Adrenal gland (tissue), 12 donors: ENCODE data around the gene EPB41L2. TPM values are rescaled to one million over a fixed set of nuclear protein-coding genes. Genes with fewer than 3 reads are reported as not detected.

Source experiments
- DNase-seq, 7 donors: peaks; one replicate each; pipeline ENCODE4 v3.0.0-alpha.2; 2019 to 2020
- H3K27ac ChIP-seq, 5 donors: fragments of 200-600 bp; sonication (generic) in 4 of 5; 1 replicate in 3 of 5; 2 replicates in 2 of 5; pipeline versions ENCODE4 v1.5.1 to v1.8.0; 2016 to 2020; ENCODE audit warnings: mild to moderate bottlenecking in 1 of 5
- H3K27me3 ChIP-seq: fragments of 200-600 bp; 2 replicates; pipeline ENCODE4 v1.8.0; 2021
- H3K36me3 ChIP-seq, 2 donors: fragments of 200-600 bp; replicated peaks in 1 of 2; 1 replicate in 1 of 2; 2 replicates in 1 of 2; pipeline versions ENCODE4 v1.5.1 to v1.8.0; 2018 to 2022
- H3K4me1 ChIP-seq, 2 donors: fragments of 200-600 bp; replicated peaks in 1 of 2; 1 replicate in 1 of 2; 2 replicates in 1 of 2; pipeline versions ENCODE4 v1.5.1 to v1.8.0; 2018 to 2021
- H3K4me3 ChIP-seq, 4 donors: fragments of 200-600 bp; sonication (generic) in 3 of 4; one replicate each; pipeline ENCODE4 v1.5.1; 2016 to 2018
- H3K9me3 ChIP-seq, 3 donors: fragments of 200-600 bp; sonication (generic) in 1 of 3; replicated peaks in 1 of 3; 1 replicate in 2 of 3; 2 replicates in 1 of 3; pipeline versions ENCODE4 v1.5.1 to v1.8.0; 2016 to 2021
- POLR2A ChIP-seq, 2 donors: fragments of 450-650 bp; IDR thresholded peaks; one replicate each; pipeline ENCODE4 v1.6.1; 2017; ENCODE audit warnings: antibody characterized with exemption in 2 of 2, mild to moderate bottlenecking in 2 of 2, moderate library complexity in 1 of 2
- WGBS, 4 donors: extraction: QIAGEN DNeasy Blood & Tissue Kit in 2 of 4; methylation state at CpG; one replicate each; pipeline versions ENCODE4 v1.1.5 to v1.1.7; 2013 to 2017; 5-methylcytosine and 5-hydroxymethylcytosine counted together
- intact Hi-C, 2 donors: fragments of 100-400 bp; cut with DNase I; formaldehyde crosslinking; loops; one replicate each; pipeline versions ENCODE4 v1.14.1 to v1.15.0; 2022 to 2023
- polyA plus RNA-seq, 3 donors: library from polyadenylated mRNA; stranded (reverse); fragments of 200-250 nt in 2 of 3; fragments of 350-450 nt in 1 of 3; fragmentation: Illumina TruSeq in 1 of 3; extraction: RNeasy Lipid Tissue Mini Kit (QIAGEN cat#74804) in 1 of 3; gene quantifications; one replicate each; pipeline ENCODE4 v1.2.3, GENCODE V29; 2013 to 2014
- total RNA-seq, 9 donors: library from RNA; depleted of rRNA in 4 of 9; stranded (reverse); fragments of >200 nt in 4 of 9; fragments of 120-200 nt in 1 of 9; fragmentation: NEBNext Ultra II Directional in 1 of 9; extraction: Animal tissue kit (Norgen Biotek cat#: 25700) in 1 of 9; gene quantifications; one replicate each; pipeline versions ENCODE4 v1.1.0 to v1.2.4, GENCODE V29; 2013 to 2023
- TF ChIP-seq, protein P1 (sequence below), 6 experiments: fragments of 450-650 bp in 4 of 6; fragments of 200-600 bp in 2 of 6; sonication (generic) in 1 of 6; IDR thresholded peaks; 1 replicate in 5 of 6; 2 replicates in 1 of 6; pipeline versions ENCODE4 v1.5.1 to v1.8.0; 2016 to 2021; ENCODE audit warnings: antibody characterized with exemption in 6 of 6, mild to moderate bottlenecking in 2 of 6, moderate library complexity in 1 of 6
- donor health status: healthy with polysubstance abuse.
- donor health status: Bipolar disorder and iron deficiency.
- donor health status: DM: yes; HTN: yes; CAD: no.
- donor health status: DM: no; HTN: no; CAD: no.
- donor health status: DM: no; HTN: no; CAD: no.
- donor health status: DM: yes; HTN: yes; CAD: no.

The EPB41L2 gene
- total and polyA plus RNA-seq, 12 donors = 30.6 to 101 (median 82.4) TPM

DNA sequence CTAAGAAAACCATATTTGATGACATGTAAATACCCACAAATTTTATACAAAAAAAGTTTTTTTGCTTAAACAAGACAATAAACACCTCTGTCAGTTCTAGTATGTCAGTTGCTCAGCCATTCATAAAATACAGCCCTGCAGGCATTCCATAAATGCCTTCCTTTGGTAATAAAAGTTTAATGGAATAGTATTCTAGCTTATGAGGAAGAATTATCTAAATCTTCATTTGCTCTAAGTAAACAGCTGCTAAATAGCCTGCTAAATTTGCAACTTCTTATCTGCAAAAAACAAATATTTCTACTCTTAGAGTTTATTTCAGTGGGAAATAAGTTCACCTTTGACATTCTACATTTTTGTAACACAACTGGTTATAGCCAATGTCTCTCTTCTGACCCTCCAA lies 127.1 kb downstream of the EPB41L2 start:
- intact Hi-C loops = no loop called here
- Histone ChIP-seq H3K4me1 (peaks cover 0 to 27% of the 10 kb centered on the region in 2 donors), H3K36me3 (no peaks in the 10 kb centered on the region), H3K9me3 (no peaks in the 10 kb centered on the region), H3K27me3 (no peaks in the 10 kb centered on the region), H3K4me3 (no peak overlapping the region), H3K27ac (no peak overlapping the region)
- no peak for DNase-seq
- no peak for TF ChIP-seq POLR2A (IDR thresholded peaks at IDR 0.05)
- TF ChIP-seq, protein P1, sequence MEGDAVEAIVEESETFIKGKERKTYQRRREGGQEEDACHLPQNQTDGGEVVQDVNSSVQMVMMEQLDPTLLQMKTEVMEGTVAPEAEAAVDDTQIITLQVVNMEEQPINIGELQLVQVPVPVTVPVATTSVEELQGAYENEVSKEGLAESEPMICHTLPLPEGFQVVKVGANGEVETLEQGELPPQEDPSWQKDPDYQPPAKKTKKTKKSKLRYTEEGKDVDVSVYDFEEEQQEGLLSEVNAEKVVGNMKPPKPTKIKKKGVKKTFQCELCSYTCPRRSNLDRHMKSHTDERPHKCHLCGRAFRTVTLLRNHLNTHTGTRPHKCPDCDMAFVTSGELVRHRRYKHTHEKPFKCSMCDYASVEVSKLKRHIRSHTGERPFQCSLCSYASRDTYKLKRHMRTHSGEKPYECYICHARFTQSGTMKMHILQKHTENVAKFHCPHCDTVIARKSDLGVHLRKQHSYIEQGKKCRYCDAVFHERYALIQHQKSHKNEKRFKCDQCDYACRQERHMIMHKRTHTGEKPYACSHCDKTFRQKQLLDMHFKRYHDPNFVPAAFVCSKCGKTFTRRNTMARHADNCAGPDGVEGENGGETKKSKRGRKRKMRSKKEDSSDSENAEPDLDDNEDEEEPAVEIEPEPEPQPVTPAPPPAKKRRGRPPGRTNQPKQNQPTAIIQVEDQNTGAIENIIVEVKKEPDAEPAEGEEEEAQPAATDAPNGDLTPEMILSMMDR (IDR thresholded peaks at IDR 0.05) = no peak

DNA sequence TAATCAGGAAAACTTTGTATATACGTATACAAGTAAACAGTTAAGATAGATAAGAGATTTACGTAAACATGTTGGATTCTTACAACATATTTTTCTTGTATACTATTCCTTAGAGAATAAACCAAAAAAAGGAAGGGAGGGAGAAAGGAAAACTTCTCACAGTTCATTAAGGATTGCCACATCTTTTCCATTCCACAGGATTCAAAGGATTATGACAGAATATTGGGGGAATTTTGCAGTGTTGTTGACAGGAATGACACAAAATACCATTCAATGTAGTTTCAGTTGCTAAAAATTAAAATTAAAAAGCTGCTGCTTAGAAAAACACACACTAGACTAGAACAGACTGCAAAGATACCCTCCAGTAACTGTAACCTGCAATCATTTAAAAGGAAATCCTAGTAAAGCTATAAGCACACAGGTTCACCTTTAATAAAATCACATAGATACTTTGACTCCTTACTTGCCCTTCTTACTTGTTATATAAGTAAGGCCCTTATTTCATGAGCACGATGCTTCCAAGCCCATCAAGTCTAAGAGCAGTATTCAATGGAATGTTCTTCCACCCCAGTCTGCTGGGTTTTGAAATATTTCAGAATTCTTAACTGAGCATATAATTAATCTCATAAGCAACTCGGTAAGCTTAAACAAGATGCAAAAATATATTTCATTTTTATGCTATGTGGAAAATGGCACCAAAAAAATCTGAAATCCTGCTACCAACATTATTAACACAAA lies 128.0 kb downstream of the EPB41L2 start:
- H3K4me1 ChIP-seq = peaks cover 0 to 27% of the 10 kb centered on the region in 2 donors
- no peak for TF ChIP-seq POLR2A (IDR thresholded peaks at IDR 0.05)
- TF ChIP-seq, protein P1 (IDR thresholded peaks at IDR 0.05) = no peak
- no peaks in the 10 kb centered on the region for H3K9me3 ChIP-seq
- no peak for DNase-seq
- H3K27me3 ChIP-seq = no peaks in the 10 kb centered on the region
- WGBS, 4 donors = 57 to 79% (median 60%) methylated on average over 4 of the region's 4 CpGs
- intact Hi-C loops = no loop called here
- no peaks in the 10 kb centered on the region for H3K36me3 ChIP-seq
- H3K4me3 ChIP-seq = no peak overlapping the region
- no peak overlapping the region for H3K27ac ChIP-seq

DNA sequence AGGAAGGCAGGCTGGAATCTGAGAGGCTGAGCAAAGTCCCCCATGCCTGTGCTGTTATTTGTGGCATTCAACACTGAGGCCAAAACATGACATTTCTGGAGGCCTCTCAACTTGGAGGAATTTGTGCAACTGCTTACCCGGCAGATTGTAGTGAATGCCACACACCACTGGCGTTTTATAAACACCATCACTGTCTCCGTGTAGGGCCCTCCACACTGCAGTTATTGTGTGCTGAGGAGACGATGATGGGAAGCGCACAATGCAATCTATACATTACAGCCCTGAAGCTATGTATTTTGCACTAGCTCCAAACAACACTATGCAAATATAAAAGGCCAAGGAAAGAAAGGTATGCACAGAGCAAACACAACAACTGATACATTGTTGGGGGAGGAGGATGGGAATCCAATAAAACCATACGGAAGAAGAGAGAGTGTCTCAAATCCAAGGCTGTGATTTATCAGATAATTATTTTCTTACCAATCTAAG lies 129.3 kb downstream of the EPB41L2 start:
- no peak overlapping the region for H3K27ac ChIP-seq
- no peak for DNase-seq
- TF ChIP-seq, protein P1 (IDR thresholded peaks at IDR 0.05) = no peak
- TF ChIP-seq POLR2A (IDR thresholded peaks at IDR 0.05) = no peak
- no peaks in the 10 kb centered on the region for H3K9me3 ChIP-seq
- H3K4me1 ChIP-seq = peaks cover 0 to 27% of the 10 kb centered on the region in 2 donors
- 66 to 85% (median 73%) methylated on average over 6 of the region's 6 CpGs for WGBS, 4 donors
- intact Hi-C loops = no loop called here
- no peaks in the 10 kb centered on the region for H3K27me3 ChIP-seq
- no peak overlapping the region for H3K4me3 ChIP-seq
- H3K36me3 ChIP-seq = no peaks in the 10 kb centered on the region

- H3K27ac ChIP-seq = no peak overlapping the region
- TF ChIP-seq POLR2A (IDR thresholded peaks at IDR 0.05) = no peak
- TF ChIP-seq, protein P1 (IDR thresholded peaks at IDR 0.05) = no peak
- H3K4me3 ChIP-seq = no peak overlapping the region
- WGBS, 4 donors = 82 to 97% (median 91%) methylated on average over 2 of the region's 2 CpGs
- H3K36me3 ChIP-seq = no peaks in the 10 kb centered on the region
- peaks cover 0 to 22% of the 10 kb centered on the region in 2 donors for H3K4me1 ChIP-seq
- intact Hi-C loops = no loop called here
- no peaks in the 10 kb centered on the region for H3K9me3 ChIP-seq
- no peak for DNase-seq
- no peaks in the 10 kb centered on the region for H3K27me3 ChIP-seq
These were observed 130.1 kb downstream of the EPB41L2 start for GRCh38 chr6:130932921-130933320.
